ENCODE data around the gene LCE5A. TPM values are rescaled to one million over a fixed set of nuclear protein-coding genes. Genes with fewer than 3 reads are reported as not detected.
"Not testable (repeated sequence)": the region's sequence is repeated elsewhere in the genome, so short reads cannot be mapped to it uniquely, and the experiment has no call there.

LCE5A gene
- total RNA-seq, 1 experiment from 2014 or later, result not detected

DNA sequence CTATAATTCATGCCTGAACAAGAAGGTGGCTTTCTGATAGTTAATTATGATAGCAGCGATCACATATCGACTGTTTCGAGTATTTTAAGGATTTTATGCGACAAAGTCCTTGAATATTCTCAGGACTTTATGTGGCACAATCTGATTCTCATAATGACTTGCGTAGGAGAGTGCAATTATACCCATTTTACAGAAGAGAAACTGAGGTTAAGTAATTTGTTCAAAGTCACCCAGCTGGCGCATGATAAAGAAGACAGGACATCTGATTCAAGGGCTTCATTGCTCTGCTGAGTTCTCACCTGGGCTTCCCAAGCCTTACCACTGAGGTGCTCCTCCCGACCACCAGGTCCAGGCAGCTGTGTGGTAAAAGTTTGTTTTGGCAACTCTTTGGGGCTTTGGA lies 5.5 kb downstream of the LCE5A start:
- no peak for DNase-seq (ENCODE audit: low read depth)

DNA sequence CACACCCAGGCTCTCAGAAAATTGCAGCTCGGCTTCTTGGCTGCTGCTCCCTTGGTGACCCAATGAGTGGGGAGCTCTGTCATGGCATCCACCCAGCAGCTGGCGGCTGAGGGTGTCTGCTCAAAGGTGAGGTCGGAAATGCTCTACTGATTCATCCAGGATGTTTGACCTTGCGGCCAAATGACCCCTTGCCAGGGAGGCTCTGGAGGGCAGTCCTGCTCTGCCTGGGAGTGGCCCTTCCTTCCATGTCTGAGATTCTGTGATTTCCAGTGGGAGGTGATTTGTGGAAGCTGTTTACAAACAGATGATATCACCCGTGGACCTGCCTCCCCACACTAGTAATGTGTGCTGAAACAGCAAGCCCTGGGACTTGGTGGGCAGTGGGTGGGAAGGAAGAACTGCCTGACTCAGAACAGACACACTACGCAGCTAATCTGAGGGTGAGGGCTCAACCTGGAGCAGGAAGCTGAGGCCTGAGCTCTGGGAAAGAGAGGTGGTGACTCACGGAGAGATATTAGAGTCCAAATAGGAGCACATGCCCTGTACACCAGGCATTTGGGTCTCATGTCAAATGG lies 6.7 kb downstream of the LCE5A start:
- peak; percentile 13 for DNase-seq (ENCODE audit: low read depth)

DNA sequence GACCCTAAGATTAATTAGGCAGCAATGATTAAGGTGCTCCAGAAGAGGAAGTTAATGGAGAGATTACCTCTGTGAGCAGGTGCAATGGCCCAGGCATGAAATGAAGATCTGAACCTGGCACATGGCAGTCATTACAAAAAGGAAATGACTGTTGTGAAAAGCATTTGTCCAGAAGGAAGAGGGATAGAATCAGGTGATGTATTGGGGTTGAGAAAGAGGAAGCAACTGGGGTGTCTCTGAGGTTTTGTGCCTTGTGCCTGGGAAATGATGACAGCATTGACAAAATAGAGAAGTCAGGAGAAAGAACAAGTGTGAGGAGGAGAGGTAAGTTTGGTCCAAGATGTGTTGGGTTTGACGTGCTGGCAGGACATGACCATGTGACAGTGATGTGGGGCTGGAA lies 9.2 kb downstream of the LCE5A start:
- DNase-seq (ENCODE audit: low read depth), result no peak

DNA sequence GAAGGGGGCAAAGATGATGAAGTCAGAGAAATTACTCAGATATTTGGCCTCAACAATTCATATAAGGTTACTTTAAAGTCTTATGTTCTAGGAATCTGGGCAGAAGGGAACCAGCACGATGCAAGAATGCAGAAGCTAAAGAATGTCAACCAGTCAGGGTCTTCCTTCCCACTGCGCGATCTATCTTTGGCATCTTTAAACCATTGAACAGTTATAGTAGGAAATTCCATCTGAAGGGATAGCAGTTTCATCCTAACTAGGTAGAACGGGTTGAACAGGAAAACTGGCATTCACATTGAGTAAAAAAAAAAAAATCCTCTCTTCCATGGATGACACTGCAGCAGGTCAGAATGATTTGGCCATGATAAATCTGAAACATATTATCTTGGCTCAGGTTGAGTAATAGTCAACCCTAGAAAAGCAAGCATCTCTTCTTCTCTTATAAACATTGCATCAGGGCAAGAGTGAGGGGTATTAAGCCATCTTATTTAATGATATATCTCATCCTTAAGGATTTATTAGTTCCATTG lies 10.0 kb downstream of the LCE5A start:
- DNase-seq (ENCODE audit: low read depth), result no peak

DNA sequence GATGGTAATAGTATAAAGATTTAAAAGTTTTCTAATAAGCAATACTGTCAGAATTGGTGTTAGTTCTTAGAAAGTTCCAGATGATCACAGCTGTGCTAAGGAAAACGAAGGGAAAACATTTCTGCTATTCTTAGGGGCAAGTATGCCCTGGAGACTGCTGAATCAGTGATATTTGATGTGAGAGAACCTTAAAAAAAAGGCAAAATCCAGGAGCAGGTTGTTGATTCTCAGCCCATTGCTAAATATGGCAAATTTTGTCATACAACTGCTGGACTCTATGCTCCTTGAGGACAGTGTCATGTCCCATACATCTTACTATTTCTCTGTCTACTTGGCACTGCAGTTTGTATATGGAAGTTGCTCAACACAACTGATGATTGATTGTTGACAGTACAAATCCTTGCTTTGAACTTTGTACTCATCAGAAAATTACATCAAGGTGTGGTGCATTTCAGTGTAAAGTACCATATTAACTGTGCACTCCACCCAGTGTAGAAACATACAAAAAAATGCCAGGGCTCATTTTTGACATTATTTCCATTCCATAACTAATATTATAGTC lies 14.6 kb downstream of the LCE5A start:
- DNase-seq (ENCODE audit: low read depth), result no peak

DNA sequence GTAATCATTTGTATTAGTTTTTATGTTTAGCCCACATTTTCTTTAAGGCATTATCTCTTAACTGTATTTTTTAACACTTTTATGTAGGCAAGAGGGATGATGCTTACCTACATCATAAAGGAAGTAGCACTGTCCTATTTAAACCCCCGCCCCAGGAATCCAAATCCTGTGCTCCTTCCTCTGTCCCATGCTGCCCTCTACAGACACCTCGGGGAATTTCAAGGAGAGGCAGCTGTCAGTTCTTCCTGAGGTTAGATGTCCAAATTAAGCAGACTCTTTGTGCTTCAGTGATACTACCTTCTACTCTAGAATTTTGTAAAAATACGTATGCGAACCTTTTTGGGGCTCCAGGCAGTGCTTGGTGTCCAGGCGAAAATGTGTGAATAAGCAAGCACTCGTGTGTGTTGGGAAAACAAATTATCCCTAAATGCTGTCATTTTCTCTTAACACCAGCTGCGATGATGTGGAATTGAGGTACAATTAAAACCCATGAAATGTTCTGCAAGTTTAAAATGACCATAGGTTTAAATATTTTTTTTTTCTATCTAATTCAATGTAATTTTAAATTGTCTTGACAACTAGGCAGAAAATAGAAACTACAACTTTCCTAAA lies 22.8 kb downstream of the LCE5A start:
- DNase-seq (ENCODE audit: low read depth), result peak; percentile 51

DNA sequence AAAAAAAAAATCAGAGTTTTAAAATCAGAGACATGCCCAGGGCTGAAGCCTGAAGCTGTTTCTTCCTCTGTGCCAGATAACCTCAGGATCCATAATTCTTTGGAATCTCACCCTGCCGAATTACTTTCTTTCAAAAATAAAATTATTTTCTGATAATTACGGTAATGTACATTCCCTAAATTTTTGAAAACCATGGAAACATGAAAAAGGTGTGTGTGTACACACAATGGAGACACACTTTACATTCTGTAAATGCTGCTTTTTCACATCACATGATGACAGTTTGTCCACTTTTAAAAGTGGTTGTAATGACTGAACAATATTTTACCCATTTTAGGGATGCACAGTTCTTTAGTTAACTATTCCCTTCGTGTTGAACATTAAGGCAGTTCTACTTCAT lies 25.2 kb downstream of the LCE5A start:
- no peak for DNase-seq (ENCODE audit: low read depth)

DNA sequence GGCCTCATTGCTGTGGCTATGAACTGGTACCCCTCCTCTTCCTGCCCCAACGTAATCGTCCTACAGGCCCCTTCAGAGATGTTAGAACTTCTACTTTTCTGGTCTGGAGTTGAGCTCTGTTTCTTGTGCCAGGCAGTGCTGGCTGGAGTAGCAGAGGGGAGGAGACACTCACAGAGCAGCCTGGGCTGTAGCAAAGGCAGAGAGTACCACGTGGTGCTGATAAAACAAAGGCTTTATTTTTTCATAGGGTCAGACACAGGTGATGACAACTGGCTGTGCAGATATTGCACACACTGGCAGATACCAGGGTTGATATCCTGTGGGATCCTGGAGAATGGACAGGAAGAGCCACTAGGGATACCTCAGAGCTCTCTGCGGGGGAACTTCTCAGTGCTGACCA lies 26.9 kb downstream of the LCE5A start:
- DNase-seq (ENCODE audit: low read depth), result no peak

DNA sequence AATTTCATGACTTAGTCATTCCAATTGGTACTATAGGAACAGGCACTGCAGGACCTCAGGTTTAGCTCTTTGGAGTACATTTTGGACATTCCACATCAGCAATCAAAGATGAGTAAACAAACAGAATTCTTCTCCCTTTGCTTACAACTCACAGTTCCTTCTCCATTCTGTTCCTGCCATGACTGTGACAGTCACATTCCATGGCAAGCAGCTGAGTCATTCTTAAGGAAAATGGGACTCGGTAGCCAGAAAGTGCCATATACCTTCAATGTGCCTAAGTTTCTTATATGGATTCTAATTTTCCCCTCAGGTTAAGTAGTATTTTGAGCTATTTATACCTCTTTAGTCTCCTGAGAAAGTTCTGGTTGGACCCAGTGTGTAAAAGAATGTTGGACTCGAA lies 29.3 kb downstream of the LCE5A start:
- no peak for DNase-seq (ENCODE audit: low read depth)

DNA sequence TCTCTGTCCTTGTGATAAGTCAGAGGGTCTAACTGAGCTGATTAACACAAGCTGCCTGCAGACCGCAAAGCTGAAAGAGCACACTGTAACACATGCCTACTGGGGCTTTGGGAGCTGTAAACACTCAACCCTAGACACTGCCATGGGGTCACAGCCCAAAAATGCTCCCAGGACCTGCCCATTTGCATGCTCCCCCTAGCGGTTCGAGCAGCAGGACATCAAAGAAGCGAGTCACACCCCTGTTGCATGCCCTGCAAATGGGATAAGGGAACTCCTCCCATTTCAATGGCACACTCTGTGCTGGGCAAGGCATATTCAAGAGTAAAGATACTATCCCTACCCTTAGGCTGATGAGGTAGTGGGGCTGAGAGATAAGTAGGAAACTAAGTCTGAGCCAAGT lies 33.2 kb downstream of the LCE5A start:
- DNase-seq (ENCODE audit: low read depth), result peak; percentile 6

DNA sequence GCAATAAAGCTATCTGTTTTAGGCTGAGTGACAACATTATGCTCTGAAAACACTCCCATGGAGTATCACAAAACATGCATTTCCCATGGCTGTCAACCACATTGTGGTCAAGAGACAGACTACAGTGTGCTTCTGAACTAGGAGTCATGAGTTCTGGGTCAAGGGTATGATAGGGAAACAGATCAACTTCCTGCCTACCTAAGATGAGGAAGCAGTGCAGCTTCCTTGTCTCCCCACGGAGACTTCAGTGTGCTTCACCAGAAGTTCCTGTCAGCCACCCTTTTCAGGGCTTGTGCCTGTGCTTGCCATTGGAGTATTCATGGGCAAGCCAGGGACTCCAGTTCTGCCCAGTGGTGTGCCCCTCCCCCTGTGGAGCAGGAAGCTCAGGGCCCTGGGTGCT lies 36.1 kb downstream of the LCE5A start:
- no peak for DNase-seq (ENCODE audit: low read depth)

DNA sequence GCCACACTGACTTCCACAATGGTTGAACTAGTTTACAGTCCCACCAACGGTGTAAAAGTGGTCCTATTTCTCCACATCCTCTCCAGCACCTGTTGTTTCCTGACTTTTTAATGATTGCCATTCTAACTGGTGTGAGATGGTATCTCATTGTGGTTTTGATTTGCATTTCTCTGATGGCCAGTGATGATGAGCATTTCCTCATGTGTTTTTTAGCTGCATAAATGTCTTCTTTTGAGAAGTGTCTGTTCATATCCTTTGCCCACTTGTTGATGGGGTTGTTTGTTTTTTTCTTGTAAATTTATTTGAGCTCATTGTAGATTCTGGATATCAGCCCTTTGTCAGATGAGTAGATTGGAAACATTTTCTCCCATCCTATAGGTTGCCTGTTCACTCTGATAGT lies 37.8 kb downstream of the LCE5A start:
- DNase-seq (ENCODE audit: low read depth), result not testable (repeated sequence)

Other genes starting within 250 kb of the LCE5A start
- under 0.01 TPM in 1 of 2 replicates, not detected in the other for gene FLG, start 185.6 kb upstream of the LCE5A start, total RNA-seq (2014; rRNA removed)
- gene FLG2, start 150.8 kb upstream of the LCE5A start, total RNA-seq (2014; rRNA removed), result not detected in 2 replicates
- gene CRNN, start 96.5 kb upstream of the LCE5A start, total RNA-seq (2014; rRNA removed), result not detected in 2 replicates
- gene CRCT1, start 3.7 kb downstream of the LCE5A start, total RNA-seq (2014; rRNA removed), result not detected in 2 replicates
- gene LCE3E, start 56.0 kb downstream of the LCE5A start, total RNA-seq (2014; rRNA removed), result not detected in 2 replicates
- 0.32 and 0.69 TPM in 2 replicates for gene LCE3D, start 69.7 kb downstream of the LCE5A start, total RNA-seq (2014; rRNA removed)
- not detected in 2 replicates for gene LCE3C, start 89.4 kb downstream of the LCE5A start, total RNA-seq (2014; rRNA removed)
- not detected in 2 replicates for gene LCE3B, start 103.0 kb downstream of the LCE5A start, total RNA-seq (2014; rRNA removed)
- not detected in 2 replicates for gene LCE3A, start 112.3 kb downstream of the LCE5A start, total RNA-seq (2014; rRNA removed)
- gene LCE2D, start 152.6 kb downstream of the LCE5A start, total RNA-seq (2014; rRNA removed), result not detected in 2 replicates
- gene LCE2C, start 164.5 kb downstream of the LCE5A start, total RNA-seq (2014; rRNA removed), result not detected in 2 replicates
- gene LCE2B, start 175.3 kb downstream of the LCE5A start, total RNA-seq (2014; rRNA removed), result not detected in 2 replicates
- gene LCE2A, start 187.5 kb downstream of the LCE5A start, total RNA-seq (2014; rRNA removed), result not detected in 2 replicates
- gene LCE4A, start 197.4 kb downstream of the LCE5A start, total RNA-seq (2014; rRNA removed), result not detected in 2 replicates
- gene KPRP, start 247.2 kb downstream of the LCE5A start, total RNA-seq (2014; rRNA removed), result 0.13 TPM in 1 of 2 replicates, not detected in the other

Data from LHCN-M2 (cell line).